Measurements from ENCODE around the gene PIP5K1A.
"Not testable (repeated sequence)": the region's sequence is repeated elsewhere in the genome, so short reads cannot be mapped to it uniquely, and the experiment has no call there.

PIP5K1A gene

GRCh38 chr1:151259351-151259750, 61.0 kb downstream of the PIP5K1A start:
- no peak for DNase-seq

- no peak for DNase-seq
These were observed 67.3 kb downstream of the PIP5K1A start for GRCh38 chr1:151265446-151266236.

DNA sequence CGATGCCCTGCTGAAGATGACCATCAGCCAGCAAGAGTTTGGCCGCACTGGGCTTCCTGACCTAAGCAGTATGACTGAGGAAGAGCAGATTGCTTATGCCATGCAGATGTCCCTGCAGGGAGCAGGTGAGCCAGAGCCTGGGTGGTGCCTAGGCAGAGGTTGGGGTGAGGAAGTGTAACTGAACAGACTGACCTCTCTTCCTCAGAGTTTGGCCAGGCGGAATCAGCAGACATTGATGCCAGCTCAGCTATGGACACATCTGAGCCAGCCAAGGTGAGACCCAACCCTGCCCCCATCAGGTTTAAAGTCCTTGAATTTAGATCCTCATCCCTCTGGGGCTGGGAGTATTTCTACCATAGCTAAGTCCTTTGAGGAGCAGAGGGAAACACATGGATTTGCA, 68.0 kb downstream of the PIP5K1A start:
- no peak for DNase-seq

DNA sequence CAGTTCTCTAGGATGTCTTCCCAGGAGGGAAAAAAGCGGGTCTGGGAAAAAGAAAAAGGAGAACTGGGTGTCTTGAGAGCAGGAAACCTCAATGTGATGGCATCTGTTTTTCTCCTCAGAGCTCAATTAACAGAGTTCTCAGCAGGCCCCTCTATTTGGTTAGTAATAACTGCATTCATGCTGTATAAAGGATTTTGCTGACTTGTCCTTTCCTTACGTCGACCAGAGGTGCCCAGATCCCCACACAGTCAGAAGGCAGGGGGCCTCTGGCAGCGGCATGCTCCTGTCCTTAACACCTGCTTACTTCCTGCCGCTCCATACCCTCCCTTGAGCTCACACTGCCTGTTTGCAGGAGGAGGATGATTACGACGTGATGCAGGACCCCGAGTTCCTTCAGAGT, 68.5 kb downstream of the PIP5K1A start:
- DNase-seq, result no peak

GRCh38 chr1:151267760-151268159, 69.4 kb downstream of the PIP5K1A start:
- DNase-seq, result no peak

GRCh38 chr1:151273924-151274466, 75.6 kb downstream of the PIP5K1A start:
- DNase-seq, result no peak

DNA sequence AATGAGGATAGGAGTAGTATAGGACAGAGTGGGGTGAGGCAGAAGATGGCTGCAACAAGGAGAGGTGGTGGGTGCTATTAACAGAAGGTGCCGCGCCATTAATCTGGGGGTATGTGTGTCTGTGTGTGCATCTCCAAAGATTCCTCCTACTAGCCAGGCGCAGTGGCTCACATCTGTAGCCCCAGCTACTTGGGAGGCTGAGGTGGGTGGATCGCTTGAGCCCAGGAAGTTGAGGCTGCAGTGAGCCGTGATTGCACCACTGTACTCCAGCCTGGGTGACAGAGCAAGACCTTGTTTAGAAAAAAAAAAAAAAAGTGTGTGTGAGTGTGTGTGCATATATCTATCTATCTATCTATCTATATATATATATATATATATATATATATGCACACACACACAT, 77.0 kb downstream of the PIP5K1A start:
- DNase-seq, result not testable (repeated sequence)

- no peak for DNase-seq
These were observed 78.9 kb downstream of the PIP5K1A start for GRCh38 chr1:151277249-151277648.

- DNase-seq, result peak; percentile 97
These were observed 83.0 kb downstream of the PIP5K1A start for GRCh38 chr1:151281225-151281968.

- DNase-seq, result peak; percentile 99
These were observed 83.9 kb downstream of the PIP5K1A start, which contains the start of gene ZNF687 for GRCh38 chr1:151281969-151282882. Gene ZNF687, plus strand, starts transcription at chr1:151282299. Its CDS starts 3,993 bp downstream, at chr1:151286292.

- DNase-seq, result peak; percentile 29
These were observed 84.8 kb downstream of the PIP5K1A start for GRCh38 chr1:151282883-151283725.

DNA sequence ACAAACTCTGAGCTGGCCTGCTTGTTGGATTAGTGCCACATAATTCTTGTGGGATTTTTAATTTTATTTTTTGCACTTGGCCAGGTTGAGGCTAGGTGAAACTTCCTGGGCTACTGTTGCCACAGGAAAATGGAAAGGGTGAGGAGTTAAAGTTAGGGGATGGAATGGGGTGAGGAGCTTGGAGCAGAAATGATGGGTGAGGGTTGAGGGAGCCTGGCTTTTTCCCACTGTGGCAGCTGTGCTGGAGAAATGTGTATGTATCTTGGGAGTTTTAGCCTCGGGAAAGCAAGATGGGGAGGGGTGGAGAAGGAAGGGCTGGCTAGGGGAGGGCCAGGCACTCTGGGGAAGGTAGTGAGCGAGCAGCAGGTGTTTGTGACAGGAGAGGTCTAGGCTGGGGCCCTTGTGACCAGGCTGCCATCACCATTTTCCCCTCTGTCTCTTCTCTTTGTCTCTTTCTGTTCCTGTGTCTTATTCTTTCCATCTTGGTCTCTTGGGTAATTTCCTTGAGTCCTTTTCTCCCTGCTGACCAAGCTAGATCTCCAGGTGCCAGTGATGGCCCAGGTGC, 85.7 kb downstream of the PIP5K1A start:
- DNase-seq, result no peak

GRCh38 chr1:151286619-151287340, 88.4 kb downstream of the PIP5K1A start:
- DNase-seq, result no peak

GRCh38 chr1:151287341-151287699, 89.0 kb downstream of the PIP5K1A start:
- no peak for DNase-seq

GRCh38 chr1:151287767-151288500, 89.6 kb downstream of the PIP5K1A start:
- no peak for DNase-seq

DNA sequence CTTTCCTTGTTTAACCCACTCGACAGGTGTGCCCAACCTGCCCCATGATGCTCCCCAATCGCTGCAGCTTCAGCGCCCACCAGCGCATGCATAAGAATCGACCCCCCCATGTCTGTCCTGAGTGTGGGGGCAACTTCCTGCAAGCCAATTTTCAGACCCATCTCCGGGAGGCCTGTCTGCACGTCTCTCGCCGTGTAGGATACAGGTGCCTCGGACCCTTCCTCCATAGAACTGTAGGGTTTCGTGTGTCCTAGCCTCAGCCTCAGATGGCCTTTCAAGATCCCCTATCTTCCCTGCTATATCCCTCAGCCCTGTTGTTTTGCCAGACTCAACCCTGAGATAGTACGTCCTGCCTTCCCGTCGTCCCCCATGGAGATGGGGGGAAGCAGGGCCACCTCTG, 90.2 kb downstream of the PIP5K1A start:
- no peak for DNase-seq

DNA sequence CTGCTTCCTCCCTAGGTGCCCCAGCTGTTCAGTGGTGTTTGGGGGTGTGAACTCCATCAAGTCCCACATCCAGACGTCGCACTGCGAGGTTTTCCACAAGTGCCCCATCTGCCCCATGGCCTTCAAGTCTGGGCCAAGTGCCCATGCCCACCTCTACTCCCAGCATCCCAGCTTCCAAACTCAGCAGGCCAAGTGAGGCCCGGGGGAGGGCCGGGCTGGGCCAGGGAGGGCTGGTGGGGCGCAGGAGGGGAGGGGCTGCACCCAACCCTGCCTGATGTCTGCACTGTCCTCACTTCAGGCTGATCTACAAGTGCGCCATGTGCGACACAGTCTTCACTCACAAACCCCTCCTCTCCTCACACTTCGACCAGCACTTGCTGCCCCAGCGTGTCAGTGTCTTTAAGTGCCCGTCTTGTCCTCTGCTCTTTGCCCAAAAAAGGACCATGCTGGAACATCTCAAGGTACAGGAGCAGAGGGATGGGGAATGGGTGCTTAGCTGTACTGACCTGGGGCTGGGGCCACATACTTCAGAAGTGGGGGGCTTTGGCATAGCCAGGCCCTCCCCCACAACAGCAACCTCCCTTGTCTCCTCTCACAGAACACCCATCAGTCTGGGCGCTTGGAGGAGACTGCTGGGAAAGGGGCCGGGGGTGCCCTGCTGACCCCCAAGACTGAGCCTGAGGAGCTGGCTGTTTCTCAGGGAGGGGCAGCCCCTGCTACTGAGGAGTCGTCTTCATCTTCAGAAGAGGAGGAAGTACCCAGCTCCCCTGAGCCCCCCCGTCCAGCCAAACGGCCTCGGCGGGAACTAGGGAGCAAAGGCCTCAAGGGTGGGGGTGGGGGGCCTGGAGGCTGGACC, 91.0 kb downstream of the PIP5K1A start:
- DNase-seq, result no peak

- no peak for DNase-seq
These were observed 91.8 kb downstream of the PIP5K1A start for GRCh38 chr1:151289991-151290708.

Data from CD4-positive, alpha-beta T cell treated with Interleukin-10 for 1 hour (primary cell).